Kidney epithelial cell (primary cell): Measurements from ENCODE around the gene ERC1. TPM values are rescaled to one million over a fixed set of nuclear protein-coding genes. Genes with fewer than 3 reads are reported as not detected.

ENCODE experiments used
- DNase-seq: peaks from one replicate; pipeline ENCODE4 v3.0.0-alpha.2; 2010; ENCODE audit warnings: low read depth
- H3K27me3 ChIP-seq: 2 replicates; pipeline ENCODE4 v1.6.0; 2011; ENCODE audit warnings: low read length; ENCODE audit not compliant: control insufficient read depth, insufficient read depth
- H3K36me3 ChIP-seq: 2 replicates; pipeline ENCODE4 v1.5.1; 2011; ENCODE audit warnings: low read length; ENCODE audit not compliant: control insufficient read depth, insufficient read depth
- H3K4me3 ChIP-seq: 2 replicates; pipeline ENCODE4 v1.5.1; 2011; ENCODE audit warnings: low read depth, mild to moderate bottlenecking, control low read depth, low read length
- total RNA-seq: library from RNA; depleted of rRNA; stranded (reverse); fragments of >200 nt; gene quantifications from 2 replicates; pipeline ENCODE4 v1.2.3, GENCODE V29; 2015
- TF ChIP-seq, protein P1 (sequence below): IDR thresholded peaks from 2 replicates; pipeline ENCODE4 v1.5.1; 2011; ENCODE audit warnings: mild to moderate bottlenecking, moderate library complexity, low read length, control low read depth, inconsistent platforms; ENCODE audit not compliant: insufficient read depth, poor library complexity, severe bottlenecking

The ERC1 gene
- total RNA-seq, 1 donor from 2014 or later: 16.4 TPM

- H3K27me3 ChIP-seq: no peaks in the 10 kb centered on the region
- H3K36me3 ChIP-seq: no peaks in the 10 kb centered on the region
- TF ChIP-seq, protein P1, sequence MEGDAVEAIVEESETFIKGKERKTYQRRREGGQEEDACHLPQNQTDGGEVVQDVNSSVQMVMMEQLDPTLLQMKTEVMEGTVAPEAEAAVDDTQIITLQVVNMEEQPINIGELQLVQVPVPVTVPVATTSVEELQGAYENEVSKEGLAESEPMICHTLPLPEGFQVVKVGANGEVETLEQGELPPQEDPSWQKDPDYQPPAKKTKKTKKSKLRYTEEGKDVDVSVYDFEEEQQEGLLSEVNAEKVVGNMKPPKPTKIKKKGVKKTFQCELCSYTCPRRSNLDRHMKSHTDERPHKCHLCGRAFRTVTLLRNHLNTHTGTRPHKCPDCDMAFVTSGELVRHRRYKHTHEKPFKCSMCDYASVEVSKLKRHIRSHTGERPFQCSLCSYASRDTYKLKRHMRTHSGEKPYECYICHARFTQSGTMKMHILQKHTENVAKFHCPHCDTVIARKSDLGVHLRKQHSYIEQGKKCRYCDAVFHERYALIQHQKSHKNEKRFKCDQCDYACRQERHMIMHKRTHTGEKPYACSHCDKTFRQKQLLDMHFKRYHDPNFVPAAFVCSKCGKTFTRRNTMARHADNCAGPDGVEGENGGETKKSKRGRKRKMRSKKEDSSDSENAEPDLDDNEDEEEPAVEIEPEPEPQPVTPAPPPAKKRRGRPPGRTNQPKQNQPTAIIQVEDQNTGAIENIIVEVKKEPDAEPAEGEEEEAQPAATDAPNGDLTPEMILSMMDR: no peak
- DNase-seq: no peak
- H3K4me3 ChIP-seq: no peak overlapping the region
These were observed 290.8 kb downstream of the ERC1 start for GRCh38 chr12:1281683-1282366.

- no peak overlapping the region for H3K4me3 ChIP-seq
- no peaks in the 10 kb centered on the region for H3K36me3 ChIP-seq
- no peak for DNase-seq
- TF ChIP-seq, protein P1: no peak
- H3K27me3 ChIP-seq: no peaks in the 10 kb centered on the region
These were observed 291.8 kb downstream of the ERC1 start for GRCh38 chr12:1282670-1283315.

DNA sequence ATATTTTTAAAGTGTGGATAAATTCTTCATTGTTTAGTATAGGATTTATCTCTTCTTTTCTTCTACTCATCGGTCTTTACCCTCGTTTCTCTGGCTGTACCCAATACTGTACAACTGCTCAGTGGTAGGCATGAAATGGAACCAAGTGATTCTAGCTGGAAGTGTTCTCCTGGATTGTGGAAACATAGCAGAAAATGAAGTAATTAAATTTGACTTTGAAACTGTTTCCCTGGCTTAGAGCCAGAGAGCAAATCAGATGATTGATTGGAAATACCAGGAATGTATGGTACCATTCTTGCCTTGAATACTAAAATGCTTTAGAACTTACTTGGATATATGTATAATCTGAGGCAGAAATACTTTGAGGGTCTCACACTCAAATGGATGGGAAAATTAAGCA lies 292.3 kb downstream of the ERC1 start:
- DNase-seq: no peak
- H3K27me3 ChIP-seq: no peaks in the 10 kb centered on the region
- no peaks in the 10 kb centered on the region for H3K36me3 ChIP-seq
- no peak overlapping the region for H3K4me3 ChIP-seq
- TF ChIP-seq, protein P1: no peak

DNA sequence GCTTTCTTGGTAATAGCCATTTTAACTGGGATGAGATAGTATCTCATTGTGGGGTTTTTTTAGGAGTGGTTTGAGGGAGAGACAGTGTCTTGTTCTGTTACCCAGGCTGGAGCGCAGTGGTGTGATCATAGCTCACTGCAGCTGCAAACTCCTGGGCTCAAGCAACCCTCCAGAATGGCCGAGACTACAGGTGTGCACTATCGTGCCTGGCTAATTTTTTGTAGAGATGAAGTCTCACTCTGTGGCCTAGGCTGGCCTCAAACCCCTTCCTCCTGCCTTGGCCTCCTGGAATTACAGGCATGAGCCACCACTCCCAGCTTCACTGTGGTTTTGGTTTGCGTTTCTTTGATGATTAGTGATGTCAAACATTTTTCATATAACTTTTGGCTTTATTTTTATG lies 293.6 kb downstream of the ERC1 start:
- no peak for DNase-seq
- Histone ChIP-seq H3K36me3 (no peaks in the 10 kb centered on the region), H3K4me3 (no peak overlapping the region), H3K27me3 (no peaks in the 10 kb centered on the region)
- TF ChIP-seq, protein P1: no peak

DNA sequence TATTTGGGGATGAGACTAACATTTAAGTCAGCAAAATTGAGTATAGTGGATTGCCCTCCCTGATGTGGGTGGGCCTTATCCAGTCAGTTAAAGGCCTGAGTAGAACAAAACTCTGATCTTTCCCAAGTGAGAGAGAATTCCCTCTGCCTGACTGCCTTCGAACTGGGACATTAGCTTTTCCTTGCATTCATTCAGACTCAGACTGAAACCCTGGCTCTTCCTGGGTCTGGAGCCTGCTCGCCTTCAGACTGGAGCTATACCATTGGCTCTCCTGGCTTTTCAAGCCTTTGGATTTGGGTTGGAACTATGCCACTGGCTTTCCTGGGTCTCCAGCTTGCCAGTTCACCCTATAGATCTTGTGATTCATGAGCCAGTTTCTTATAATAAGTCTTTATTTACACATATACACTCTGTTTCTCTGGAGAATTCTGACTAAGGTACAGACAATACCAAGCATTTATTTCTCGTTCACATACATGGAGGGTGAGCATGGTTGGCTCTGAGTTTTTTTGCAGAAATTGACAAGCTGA lies 296.5 kb downstream of the ERC1 start:
- H3K36me3 ChIP-seq: no peaks in the 10 kb centered on the region
- no peak overlapping the region for H3K4me3 ChIP-seq
- no peaks in the 10 kb centered on the region for H3K27me3 ChIP-seq
- no peak for DNase-seq
- TF ChIP-seq, protein P1: no peak

GRCh38 chr12:1288333-1288732 lies 297.3 kb downstream of the ERC1 start:
- no peaks in the 10 kb centered on the region for H3K36me3 ChIP-seq
- H3K4me3 ChIP-seq: no peak overlapping the region
- DNase-seq: no peak
- TF ChIP-seq, protein P1: no peak
- no peaks in the 10 kb centered on the region for H3K27me3 ChIP-seq
